Measurements from ENCODE around the gene OR2T1.
"Not testable (repeated sequence)": the region's sequence is repeated elsewhere in the genome, so short reads cannot be mapped to it uniquely, and the experiment has no call there.

DNA sequence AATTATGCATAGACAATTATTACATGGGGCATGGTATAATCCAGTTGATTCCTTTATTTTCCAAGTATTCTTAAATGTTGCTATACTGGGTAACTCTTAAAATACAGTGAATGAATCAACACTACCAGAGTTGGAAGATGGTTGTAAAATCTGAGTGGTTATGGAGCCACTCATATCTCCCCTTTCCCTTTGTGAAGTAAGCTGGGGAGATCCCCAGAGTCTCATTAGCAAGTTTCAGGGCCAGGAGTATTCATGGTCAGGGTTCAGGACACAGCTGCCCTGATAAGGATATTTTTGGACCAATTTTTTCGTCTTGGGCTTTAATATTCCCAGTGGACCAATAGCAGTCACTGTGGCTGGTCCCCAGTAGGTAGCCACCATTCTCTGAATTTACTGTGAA, 35.8 kb downstream of the OR2T1 start:
- TF ChIP-seq CTCF, POLR2A (IDR thresholded peaks at IDR 0.05): not testable (repeated sequence)

All from esophagus squamous epithelium (tissue), 4 donors.